Stimulated activated CD8-positive, alpha-beta memory T cell treated with anti-CD3 and anti-CD28 coated beads, Interleukin-2, amount 100 ng/mL, for 1 hour (primary cell): Measurements from ENCODE around the gene DUOX2.
"Not testable (repeated sequence)": the region's sequence is repeated elsewhere in the genome, so short reads cannot be mapped to it uniquely, and the experiment has no call there.

Experiments
- DNase-seq, 2 donors: peaks; one replicate each; pipeline ENCODE4 v3.0.0-alpha.2; 2020; ENCODE audit warnings: low read depth in 2 of 2

DUOX2 gene

DNA sequence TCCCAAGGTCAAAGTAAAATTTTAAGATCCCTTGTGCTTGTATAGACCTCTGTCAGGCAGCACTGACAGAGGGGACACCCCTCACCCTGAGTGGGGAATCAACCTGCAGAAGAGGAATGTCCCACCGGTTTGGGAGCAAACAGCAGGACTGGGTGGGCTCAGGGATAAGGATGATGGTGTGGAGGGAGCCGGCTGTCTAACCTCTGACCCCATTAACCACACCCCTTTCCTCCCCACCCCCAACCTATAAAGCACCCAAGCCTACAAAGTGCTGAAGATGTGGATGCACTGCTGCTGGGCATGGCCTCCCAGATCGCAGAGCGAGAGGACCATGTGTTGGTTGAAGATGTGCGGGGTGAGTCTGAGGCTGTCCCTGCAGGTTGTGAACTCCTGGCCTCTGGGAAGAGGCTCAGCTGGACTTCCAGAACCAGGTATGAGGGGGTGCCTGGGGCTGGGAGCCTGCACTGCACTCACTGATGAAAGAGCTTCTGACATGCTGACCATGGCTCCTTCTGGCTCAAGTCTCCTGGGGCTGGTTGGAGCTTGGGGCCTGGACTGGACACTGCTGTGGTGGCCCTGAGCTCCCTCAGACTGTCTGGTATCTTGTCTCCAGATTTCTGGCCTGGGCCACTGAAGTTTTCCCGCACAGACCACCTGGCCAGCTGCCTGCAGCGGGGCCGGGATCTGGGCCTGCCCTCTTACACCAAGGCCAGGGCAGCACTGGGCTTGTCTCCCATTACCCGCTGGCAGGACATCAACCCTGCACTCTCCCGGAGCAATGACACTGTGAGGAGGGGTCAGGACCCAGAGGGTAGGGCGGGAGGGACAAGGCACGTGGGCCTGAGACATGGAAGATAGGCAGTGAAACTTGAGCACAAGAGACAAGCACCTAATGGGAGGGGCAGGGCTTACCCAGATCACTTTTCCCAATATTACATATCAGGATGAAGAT, 25.1 kb upstream of the DUOX2 start:
- DNase-seq, result no peak

DNA sequence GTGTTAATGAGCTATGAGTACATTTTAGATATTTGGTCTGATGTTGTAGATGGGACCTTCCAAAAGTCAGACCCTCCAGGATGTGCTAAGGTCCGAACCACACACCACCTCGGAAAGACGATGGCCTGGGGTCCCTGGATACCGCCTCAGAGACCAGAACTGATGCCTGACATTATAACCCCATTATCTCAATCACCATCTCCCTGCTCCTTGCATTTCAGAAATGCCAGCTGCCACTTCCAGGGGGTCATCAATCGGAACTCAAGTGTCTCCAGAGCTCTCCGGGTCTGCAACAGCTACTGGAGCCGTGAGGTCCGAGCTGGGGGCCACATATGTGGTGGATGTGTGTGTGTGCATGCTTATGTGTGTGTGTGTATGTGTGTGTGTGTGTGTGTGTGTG, 23.7 kb upstream of the DUOX2 start:
- no peak for DNase-seq

DNA sequence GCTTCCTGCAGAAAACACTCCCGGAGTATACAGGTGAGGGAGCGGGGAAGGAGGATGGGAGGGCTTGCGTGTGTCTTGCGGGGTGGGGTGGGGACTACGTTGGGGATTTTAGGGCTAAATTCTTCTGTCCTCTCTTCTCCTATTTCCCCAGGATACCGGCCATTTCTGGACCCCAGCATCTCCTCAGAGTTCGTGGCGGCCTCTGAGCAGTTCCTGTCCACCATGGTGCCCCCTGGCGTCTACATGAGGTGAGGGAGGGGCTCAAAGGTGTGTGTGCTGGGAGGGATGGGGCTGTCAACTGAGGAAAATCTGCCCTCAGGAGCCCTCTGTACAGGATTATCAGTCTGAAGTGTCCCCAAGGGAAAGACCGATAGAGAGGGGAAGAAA, 22.4 kb upstream of the DUOX2 start:
- DNase-seq, result no peak

DNA sequence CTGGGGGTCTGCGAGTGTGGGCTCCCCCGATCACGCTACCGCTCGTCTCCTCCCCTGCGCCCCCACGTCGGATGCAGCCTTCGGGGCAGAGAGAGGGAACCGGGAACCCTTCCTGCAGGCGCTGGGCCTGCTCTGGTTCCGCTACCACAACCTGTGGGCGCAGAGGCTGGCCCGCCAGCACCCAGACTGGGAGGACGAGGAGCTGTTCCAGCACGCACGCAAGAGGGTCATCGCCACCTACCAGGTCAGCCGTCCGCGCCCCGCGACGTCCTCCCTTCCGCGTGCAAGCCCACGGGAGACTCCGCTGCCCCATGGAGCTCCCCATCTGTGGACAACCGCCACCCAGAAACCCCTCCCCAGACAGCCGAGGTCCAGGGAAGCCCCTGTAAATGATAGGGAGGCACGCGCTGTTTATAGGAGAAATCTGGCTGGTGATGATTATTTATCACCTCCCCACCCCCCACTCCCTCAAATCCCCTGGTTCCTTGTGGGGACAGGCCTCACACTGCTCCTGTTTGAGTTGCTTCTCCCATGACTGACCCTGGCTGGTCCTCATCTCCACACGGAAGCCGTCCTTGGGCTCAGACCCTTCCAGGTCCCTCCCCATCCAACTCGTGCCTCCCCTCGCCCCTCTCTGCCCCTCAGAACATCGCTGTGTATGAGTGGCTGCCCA, 21.9 kb upstream of the DUOX2 start:
- not testable (repeated sequence) for DNase-seq

DNA sequence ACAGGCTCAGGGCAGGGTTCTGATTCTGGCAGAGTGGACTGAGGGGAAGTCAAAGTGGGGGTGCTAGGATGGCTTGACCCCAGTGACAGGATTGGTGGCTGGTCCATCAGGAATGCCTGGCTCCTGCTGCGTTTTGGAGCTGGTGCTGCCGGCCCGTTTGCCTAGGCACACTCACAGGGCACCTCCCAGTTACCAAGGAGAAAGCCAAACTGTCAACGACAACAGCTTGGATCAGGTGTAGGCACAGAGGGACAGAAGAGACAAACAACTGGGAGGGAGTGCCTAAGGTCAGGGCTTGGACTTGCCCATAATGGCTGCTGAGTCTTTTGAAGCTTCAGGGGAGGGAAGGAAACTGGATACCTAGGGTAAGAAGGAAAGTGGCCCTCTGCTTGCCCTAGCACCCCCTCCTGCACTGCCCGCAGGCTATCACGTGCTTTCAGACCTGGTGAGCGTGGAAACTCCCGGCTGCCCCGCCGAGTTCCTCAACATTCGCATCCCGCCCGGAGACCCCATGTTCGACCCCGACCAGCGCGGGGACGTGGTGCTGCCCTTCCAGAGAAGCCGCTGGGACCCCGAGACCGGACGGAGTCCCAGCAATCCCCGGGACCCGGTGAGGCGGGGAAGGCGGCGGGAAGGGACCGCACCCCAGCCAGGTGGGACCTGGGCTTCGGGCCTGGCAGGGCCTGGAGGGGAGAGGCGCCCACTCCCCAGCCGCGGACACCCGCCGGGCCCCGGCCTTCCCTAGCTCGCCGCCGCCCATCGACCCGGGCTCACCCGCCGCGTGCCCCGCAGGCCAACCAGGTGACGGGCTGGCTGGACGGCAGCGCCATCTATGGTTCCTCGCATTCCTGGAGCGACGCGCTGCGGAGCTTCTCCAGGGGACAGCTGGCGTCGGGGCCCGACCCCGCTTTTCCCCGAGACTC, 21.0 kb upstream of the DUOX2 start:
- no peak for DNase-seq

DNA sequence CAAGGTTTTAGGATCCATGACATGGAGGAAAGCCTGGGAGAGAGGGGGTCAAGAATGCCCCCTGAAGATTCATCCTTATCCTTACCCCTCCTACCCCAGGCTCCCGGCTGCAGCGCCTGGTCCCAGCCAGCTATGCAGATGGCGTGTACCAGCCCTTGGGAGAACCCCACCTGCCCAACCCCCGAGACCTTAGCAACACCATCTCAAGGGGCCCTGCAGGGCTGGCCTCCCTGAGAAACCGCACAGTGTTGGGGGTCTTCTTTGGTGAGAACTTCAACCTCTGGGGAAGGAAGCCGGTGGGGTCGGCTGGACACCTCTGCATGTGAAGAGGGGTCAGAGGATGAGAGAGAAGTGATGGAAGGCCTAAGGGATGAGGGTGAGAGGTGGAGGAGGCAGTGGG, 20.1 kb upstream of the DUOX2 start:
- DNase-seq, result no peak

DNA sequence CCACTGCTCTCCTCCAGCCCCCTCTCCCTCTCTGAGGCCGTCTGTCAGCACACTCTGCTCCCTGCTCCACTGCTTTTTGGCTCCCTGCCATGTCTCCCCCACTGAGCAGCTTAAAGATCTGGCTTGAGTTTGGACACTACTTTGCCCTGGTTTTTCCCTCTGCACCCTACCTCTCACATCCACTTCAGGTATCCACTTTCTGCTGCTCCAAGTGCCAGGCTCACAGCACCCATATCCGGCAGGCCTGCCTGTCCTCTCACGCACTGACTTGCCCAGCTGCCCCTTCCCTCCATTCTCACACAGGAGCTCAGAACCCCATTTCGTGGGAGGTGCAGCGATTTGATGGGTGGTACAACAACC, 19.6 kb upstream of the DUOX2 start:
- DNase-seq, result no peak

DNA sequence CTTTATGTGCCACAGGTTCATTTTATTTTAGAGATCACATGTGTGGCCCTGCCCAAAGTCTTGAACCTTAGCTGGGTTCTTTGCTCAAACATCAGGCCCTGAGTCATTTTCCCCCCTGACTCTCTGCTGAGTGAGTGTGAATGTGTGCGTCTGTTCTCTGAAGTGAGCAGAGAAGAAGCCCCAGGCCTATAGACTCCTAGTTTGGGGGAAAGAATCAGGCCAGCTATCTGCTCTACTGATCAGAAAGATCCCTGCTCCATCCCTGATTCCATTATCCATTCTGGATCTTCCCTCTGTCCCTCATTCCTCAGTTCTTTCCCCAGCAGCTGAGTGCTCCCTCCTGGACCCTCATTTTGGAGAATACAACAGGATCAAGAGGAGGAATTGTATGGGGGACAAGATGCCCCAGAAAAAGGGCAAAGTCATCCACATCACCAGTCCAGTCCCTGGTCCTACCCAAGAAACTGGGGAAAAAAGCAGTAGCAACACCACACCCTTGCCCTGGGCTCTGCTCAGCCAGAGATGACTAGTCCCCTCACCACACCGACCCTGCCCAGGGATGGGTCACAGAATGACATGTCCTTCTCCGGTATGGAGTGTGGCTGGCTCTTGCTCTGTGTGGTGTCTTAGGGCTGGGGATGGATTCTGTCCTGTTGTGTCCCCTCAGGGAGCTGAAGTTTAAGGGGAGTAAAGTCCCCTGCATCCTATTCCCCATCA, 19.0 kb upstream of the DUOX2 start:
- no peak for DNase-seq

DNA sequence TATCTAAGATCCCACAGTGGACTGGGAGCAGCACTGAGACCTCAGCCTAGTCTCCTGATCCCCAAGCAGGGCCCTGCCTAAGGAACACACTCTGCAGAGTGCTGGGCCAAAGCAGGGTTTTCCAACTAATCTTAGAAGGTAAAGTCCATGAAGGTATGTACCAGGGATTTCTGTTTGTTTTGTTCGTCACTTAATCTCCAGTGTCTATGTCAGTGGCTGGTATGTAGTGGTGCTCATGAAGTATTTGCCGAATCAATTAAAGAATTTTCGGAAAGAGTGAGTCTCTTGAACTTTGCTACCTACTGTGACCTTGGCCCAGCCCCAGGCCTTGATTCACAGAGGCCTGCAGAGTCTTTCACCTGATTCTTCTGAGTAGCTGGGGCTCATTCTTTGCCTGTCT, 17.5 kb upstream of the DUOX2 start:
- DNase-seq, result no peak

DNA sequence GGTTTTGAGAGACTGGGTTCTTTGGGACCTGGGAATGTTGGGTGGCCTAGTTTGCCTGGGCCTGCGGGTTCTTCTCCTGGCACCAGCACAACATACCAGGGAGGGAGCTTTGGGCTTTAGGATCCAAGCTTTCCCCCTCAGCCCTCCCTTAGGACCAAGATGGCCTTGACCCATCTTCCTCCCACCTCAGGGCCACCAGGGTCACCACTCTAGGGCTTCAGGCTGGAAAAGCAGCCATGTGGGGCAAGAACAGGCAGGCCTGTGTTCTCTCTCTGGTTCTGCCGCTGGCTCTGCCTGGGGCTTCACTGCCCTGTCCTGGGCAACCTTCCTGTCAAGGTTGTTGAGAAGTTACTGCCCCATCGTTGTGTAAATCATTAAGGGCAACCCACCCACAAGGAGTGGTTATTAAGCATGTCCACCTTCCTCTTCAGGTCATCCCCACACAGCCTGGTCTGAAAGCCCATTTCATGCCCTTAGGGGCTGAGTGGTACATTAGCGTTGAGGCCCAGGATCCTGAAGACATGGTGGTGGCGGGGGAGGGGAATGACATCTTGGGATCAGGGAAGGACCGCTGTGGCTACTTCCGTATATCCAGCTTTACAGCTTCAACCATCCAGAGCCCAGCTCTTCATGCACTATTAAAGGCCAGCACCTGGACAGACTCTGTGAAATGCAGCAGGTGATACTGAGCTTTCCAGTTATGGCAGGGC, 16.5 kb upstream of the DUOX2 start:
- DNase-seq, result no peak

DNA sequence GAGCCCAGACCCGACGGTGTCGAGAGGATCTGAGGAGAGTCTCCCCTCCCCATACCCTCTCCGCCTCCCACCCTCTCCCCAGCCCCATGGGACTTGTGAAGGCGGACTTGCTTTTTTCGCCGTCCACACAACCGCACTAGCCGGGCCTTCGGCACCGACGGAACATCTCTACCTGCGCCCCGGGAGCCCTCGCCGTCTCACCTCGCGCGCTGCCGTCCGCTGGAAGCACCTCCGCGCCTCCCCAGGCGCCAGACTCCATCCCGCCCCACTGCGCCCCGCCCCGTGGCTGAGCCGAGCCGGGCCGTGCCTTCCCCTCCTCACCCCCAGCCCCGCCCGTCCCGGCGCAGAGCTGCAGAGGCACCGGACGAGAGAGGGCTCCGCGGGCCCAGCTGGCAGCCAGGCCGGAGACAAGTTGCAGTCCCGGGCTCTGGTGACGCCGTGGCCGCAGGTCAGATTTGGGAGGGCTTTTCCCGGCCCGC, 15.7 kb upstream of the DUOX2 start, which contains the start of the genes DUOX1 and DUOXA1:
TSS of gene DUOX1 (plus strand) at position 344 of the 479 bp plus-strand sequence. CDS start 1,973 bp downstream, outside the sequence.
TSS of gene DUOXA1 (minus strand) at position 229 of the 479 bp plus-strand sequence. CDS start 6,865 bp downstream, outside the sequence.
- DNase-seq, result no peak

DNA sequence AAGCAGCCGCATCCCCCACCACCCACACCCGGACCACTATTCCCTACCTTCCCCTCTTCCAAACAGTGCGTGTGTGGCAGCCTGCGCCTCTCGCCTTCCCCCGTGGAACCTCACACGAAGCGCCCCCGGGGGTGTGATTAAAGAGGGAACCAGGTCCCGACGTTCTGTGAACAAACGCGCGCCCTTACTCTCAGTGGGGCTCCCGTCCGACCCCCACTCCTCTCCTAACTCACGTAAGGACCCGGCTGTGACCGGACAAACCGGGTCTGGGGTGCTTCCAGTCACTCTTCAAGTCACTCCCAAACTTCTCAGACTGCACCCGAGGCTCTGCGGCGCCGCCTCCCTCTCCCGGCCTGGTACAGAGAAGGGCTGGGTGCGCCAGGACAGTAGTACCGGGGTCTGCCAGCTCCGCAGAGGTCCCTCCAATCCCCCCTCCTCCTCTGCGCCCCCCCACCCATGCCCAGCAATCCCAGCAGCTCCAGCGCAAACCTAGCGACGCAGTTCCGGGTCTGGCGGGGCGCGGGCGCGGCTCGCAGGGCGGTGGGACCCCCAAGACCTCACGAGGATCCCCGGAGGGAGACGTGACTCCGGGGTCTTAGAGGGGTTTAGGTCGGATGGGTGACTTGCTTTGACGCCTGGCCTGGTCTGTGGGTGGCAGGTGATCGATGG, 15.1 kb upstream of the DUOX2 start:
- DNase-seq, result no peak

DNA sequence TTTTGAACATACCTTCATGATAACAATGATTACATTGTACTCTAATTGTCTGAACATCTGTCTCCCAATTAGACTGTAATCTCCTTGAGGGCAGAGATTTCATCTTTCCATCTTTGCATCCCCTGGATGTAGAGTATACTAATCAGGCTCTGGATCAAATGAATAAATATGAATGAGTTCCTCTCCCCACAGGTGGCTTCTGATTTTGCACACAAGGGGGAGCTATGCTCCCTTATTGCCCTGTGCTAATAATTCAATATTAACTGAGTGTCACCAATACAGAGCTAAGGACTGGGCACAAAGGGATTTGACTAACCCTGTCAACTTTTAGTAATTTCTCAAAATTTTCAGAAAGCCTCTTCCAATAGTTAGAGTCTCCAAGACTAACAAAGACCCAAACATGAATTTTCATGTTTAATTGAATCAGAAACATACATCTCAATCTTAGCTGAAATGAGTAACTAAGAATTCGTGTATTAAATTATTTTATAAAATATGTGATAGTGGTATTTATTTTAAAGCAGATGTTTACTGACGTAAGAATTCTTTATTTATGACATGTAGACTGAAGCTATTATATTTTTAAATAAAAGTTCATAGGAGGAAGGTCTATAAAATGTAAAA, 12.7 kb upstream of the DUOX2 start:
- peak in 1 of 2 donors; percentile 25 for DNase-seq

DNA sequence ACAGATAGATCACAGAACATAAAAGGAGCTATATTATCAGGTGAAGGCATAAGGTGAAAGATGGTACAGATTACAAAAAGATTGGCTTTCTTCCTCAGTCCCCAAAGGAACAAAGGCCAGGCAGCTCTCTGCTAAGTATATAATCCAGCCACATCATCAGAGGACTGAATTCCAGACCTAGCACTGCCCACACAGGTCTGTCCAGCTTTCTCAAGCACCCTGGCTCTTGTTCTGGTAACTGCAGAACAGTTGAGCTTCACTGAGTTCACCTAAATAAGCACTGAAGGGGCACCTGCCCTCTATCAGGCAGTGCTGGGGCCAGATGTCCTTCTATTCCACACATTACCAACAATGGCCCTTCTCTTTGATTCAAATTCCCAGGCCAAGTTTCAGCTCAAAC, 9.4 kb upstream of the DUOX2 start:
- no peak for DNase-seq

DNA sequence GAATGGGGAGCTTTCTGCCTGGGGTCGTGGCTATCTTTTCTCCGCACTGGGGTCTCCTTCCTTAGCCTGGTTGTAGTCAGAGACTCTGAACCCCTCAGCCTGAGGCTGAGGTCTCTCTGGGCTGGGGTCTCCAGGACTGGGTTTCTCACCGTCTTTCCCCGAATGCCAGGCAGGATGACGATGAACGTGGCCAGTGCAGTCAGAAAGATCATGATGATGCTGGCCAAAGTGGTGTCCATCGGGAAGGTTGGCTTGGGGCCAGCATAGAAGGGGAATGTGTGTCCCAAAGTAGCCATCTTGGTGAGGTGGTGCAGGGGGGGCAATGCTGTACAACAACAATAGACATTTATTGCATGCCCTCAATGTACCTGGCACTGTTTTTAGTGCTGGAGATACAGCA, 8.7 kb upstream of the DUOX2 start:
- no peak for DNase-seq

DNA sequence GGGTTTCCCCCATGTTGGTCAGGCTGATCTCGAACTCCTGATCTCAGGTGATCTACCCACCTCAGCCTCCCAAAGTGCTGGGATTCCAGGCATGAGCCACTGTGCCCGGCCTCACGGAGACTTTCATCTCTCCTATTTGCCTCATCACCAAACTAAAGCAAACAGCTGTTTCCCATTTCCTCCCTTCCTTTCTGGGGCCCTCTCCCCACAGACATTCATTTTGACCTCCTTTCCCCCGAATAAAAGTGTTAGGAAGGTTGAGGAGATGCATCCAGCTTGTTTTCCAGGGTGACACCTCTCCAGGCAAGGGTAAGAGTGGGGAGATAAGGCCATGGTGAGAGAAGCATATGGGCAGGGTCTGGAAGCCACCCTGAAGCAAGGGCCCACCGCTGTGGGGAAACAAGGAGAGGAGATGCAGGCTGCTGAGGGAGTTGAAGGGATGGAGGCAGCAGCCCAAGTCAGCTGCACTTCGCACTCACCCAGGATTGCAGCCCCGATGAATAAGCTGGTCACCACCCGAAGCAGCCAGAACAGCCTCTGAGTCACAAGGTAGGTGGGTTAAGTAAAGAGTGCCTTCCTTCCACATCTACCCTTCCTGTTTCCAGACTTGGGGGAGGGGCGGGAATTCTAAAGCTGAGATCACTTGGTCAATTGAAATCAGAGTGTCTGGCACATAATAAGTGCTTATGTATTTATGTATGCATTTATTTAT, 7.9 kb upstream of the DUOX2 start:
- DNase-seq, result no peak

DNA sequence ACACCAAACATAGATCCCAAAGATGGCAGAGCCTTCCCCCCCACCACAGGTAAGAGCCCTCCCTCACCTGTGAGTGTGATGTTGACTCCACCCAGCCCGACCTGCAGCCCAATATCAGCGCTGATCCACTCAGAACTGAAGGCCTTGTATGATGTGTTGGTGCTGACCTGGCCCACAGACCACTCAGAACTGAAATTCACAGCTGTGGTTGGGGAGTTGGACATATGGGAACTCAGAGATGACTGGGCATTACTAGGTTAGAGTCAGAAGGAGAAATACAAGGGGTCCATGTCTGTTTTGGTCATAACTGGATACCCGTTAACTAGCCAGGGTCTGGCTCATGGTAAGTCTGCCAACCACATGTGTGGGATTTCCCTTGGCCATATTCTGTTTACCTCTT, 7.0 kb upstream of the DUOX2 start:
- no peak for DNase-seq

DNA sequence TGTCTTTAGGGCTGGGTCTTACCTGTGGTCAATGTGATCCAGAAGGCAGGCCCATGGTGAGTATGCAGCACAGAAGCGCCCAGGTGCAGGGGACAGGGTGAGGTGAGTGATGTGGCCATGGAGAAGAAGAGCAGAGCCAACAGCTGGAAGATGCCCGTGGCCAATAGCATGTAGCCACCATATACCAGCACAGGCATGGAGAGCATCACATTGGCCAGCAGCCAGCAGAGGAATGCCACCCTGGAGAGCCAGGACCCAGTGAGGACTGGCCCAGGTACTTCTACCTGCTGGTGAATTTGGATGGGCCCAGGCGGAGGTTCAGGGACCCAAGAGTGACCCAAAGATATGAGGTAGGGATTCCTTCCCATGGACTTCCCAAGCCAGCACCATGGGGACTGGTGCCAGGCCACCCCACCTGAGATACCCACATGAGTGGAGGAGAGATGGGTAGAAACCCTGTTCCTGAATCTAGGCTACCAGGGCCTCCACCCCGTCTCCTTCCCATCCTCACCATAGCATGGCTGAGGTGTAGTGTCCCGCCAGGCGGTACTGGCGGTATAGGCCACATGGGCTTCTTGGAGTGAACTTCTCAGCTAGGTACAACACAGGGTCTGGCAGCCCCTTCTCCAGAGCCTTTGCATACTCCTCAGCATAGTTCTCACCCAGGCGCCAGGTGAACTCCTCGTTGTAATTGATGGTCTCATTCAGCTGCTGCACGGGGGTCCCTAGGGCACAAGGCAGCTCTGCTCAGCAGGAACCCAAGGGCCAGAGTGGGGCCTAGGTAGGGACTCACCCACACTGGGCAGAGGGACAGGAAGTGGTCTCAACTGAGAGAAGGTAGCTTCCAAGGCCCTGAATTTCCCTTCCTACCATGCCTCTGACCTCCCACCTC, 6.4 kb upstream of the DUOX2 start:
- no peak for DNase-seq
